Esophagus squamous epithelium (tissue), 5 donors: Measurements from ENCODE around the gene RAB30. TPM values are rescaled to one million over a fixed set of nuclear protein-coding genes. Genes with fewer than 3 reads are reported as not detected.

Source experiments
- DNase-seq: peaks from one replicate; lab custom pipeline; 2025; lab: John Stamatoyannopoulos, UW
- H3K27ac ChIP-seq, 4 donors: fragments of 200-600 bp; sonication (generic); one replicate each; pipeline ENCODE4 v1.5.1; 2016 to 2019; ENCODE audit warnings: mild to moderate bottlenecking in 1 of 4
- H3K27me3 ChIP-seq, 4 donors: fragments of 200-600 bp; sonication (generic); 1 replicate in 3 of 4; 2 replicates in 1 of 4; pipeline versions ENCODE4 v1.5.1 to v1.6.0; 2017 to 2021; ENCODE audit warnings: antibody characterized with exemption in 1 of 4
- H3K36me3 ChIP-seq, 3 donors: fragments of 200-600 bp; sonication (generic); one replicate each; pipeline ENCODE4 v1.5.1; 2016 to 2019
- H3K4me1 ChIP-seq, 3 donors: fragments of 200-600 bp; sonication (generic); one replicate each; pipeline ENCODE4 v1.5.1; 2017 to 2019
- H3K4me3 ChIP-seq, 4 donors: fragments of 200-600 bp; sonication (generic); 1 replicate in 3 of 4; 2 replicates in 1 of 4; pipeline ENCODE4 v1.5.1; 2016 to 2019; ENCODE audit warnings: mild to moderate bottlenecking in 2 of 4, moderate library complexity in 1 of 4
- H3K9me3 ChIP-seq, 3 donors: fragments of 200-600 bp; sonication (generic); one replicate each; pipeline ENCODE4 v1.5.1; 2016 to 2019
- POLR2A ChIP-seq, 4 donors: fragments of 450-650 bp; IDR thresholded peaks; one replicate each; pipeline ENCODE4 v1.6.1; 2017; ENCODE audit warnings: antibody characterized with exemption in 4 of 4, mild to moderate bottlenecking in 4 of 4, moderate library complexity in 3 of 4
- WGBS, 2 donors: methylation state at CpG; one replicate each; pipeline ENCODE4 v1.1.5; 2018; 5-methylcytosine and 5-hydroxymethylcytosine counted together
- intact Hi-C: fragments of 100-400 bp; cut with DNase I; formaldehyde crosslinking; loops from one replicate; pipeline ENCODE4 v1.15.0; 2022
- total RNA-seq, 4 donors: library from RNA; depleted of rRNA; stranded (reverse); fragments of >200 nt; gene quantifications; one replicate each; pipeline ENCODE4 v1.1.0, GENCODE V29; 2016
- TF ChIP-seq, protein P1 (sequence below), 6 experiments: fragments of 450-650 bp in 4 of 6; fragments of 200-600 bp in 2 of 6; sonication (generic) in 2 of 6; IDR thresholded peaks; one replicate each; pipeline ENCODE4 v1.5.1; 2016 to 2019; ENCODE audit warnings: antibody characterized with exemption in 6 of 6, mild to moderate bottlenecking in 4 of 6, moderate library complexity in 4 of 6
- donor health status: DM: yes; HTN: yes; CAD: no.

RAB30 gene
- total RNA-seq, 4 donors from 2014 or later: 2.2 to 8.7 (median 6.0) TPM

DNA sequence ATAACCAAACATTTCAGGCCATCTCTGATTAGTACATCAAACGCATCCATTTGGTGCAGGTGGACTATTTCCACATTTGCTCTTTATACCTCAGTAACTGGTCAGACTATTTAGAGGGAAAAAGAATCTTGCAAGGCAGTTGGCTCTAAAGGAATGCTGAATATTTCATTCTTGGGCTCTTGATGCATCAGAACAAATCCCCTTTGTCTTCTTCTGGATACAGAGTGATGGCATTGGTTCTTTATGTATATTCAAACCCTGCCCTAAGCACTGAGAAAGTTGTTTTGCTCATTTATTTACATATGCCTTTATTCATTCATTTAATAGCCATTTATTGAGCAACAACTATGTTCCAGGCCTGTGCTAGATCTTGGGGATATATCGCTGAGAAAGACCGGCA, 31.1 kb upstream of the RAB30 start:
- 89 to 94% methylated on average over 3 of the region's 3 CpGs for WGBS, 2 donors
- Histone ChIP-seq H3K9me3 (no peaks in the 10 kb centered on the region), H3K27ac (no peak overlapping the region), H3K4me1 (no peaks in the 10 kb centered on the region), H3K4me3 (no peak overlapping the region), H3K36me3 (no peaks in the 10 kb centered on the region), H3K27me3 (peaks cover 0 to 7% (median 0%) of the 10 kb centered on the region in 4 donors)
- intact Hi-C loops: no loop called here
- no peak for DNase-seq
- TF ChIP-seq POLR2A (IDR thresholded peaks at IDR 0.05): no peak
- TF ChIP-seq, protein P1, sequence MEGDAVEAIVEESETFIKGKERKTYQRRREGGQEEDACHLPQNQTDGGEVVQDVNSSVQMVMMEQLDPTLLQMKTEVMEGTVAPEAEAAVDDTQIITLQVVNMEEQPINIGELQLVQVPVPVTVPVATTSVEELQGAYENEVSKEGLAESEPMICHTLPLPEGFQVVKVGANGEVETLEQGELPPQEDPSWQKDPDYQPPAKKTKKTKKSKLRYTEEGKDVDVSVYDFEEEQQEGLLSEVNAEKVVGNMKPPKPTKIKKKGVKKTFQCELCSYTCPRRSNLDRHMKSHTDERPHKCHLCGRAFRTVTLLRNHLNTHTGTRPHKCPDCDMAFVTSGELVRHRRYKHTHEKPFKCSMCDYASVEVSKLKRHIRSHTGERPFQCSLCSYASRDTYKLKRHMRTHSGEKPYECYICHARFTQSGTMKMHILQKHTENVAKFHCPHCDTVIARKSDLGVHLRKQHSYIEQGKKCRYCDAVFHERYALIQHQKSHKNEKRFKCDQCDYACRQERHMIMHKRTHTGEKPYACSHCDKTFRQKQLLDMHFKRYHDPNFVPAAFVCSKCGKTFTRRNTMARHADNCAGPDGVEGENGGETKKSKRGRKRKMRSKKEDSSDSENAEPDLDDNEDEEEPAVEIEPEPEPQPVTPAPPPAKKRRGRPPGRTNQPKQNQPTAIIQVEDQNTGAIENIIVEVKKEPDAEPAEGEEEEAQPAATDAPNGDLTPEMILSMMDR (IDR thresholded peaks at IDR 0.05): no peak

DNA sequence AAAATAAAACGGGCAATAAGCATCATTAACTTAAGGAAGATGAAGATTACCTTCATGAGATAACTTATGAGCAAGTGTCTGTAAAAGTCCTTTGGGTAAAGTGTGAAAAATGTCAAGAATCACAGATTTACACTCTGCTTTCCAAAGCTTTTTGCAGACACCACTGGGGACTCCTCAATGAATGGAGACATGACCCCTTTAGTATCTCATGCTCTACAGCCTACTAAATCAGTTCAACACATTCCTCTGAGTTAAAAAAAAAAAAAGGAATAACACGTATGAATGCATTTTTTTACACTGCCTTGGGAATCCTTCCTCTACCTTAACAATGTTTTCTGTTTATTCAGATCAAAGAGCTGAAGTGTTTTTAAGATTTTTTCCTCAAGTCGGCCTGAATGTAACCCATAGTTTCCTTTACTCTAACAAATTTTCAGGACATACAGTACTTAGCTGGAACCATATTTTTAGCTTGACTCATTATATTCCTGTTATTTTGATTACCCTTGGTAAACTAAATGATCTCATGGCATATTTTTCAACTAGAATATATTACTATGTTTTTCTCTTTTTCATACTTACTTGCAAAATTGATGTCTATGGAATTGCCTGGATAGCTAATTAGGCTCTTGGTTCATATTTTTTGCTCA, 25.9 kb upstream of the RAB30 start:
- intact Hi-C loops: no loop called here
- TF ChIP-seq POLR2A (IDR thresholded peaks at IDR 0.05): no peak
- TF ChIP-seq, protein P1 (IDR thresholded peaks at IDR 0.05): no peak
- WGBS, 2 donors: 50 to 58% methylated on average over 3 of the region's 3 CpGs

DNA sequence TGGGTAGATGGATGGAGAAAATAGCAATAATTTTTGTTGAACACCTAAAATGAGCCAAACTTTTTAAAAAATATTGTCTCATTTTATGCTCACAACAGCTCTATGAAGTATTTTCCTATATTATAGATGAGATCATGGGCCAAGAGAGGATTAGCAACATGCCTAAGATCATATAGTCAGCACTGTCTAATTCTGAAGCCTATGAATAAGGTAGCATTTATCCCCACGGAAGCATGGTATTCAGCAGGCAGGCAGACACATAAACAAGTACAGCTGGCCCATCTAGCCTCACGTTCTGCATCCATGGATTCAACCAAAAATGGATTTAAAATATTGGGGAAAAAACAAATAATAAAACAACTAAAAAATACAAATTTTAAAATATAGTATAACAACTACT, 21.9 kb upstream of the RAB30 start:
- no peak overlapping the region for H3K27ac ChIP-seq
- DNase-seq: no peak
- H3K36me3 ChIP-seq: no peaks in the 10 kb centered on the region
- intact Hi-C loops: no loop called here
- 32 to 45% methylated on average over 2 of the region's 2 CpGs for WGBS, 2 donors
- no peaks in the 10 kb centered on the region for H3K9me3 ChIP-seq
- TF ChIP-seq, protein P1 (IDR thresholded peaks at IDR 0.05): no peak
- TF ChIP-seq POLR2A (IDR thresholded peaks at IDR 0.05): no peak
- H3K4me3 ChIP-seq: no peak overlapping the region
- H3K27me3 ChIP-seq: no peaks in the 10 kb centered on the region
- peaks cover 0 to 26% (median 8%) of the 10 kb centered on the region in 3 donors for H3K4me1 ChIP-seq

More for the DNA sequence above, 25.9 kb upstream of the RAB30 start:
- no peaks in the 10 kb centered on the region for H3K9me3 ChIP-seq
- H3K27me3 ChIP-seq: peaks cover 0 to 7% (median 0%) of the 10 kb centered on the region in 4 donors
- no peak for DNase-seq
- H3K27ac ChIP-seq: no peak overlapping the region
- H3K36me3 ChIP-seq: no peaks in the 10 kb centered on the region
- H3K4me1 ChIP-seq: peaks cover 0 to 13% (median 5%) of the 10 kb centered on the region in 3 donors
- H3K4me3 ChIP-seq: no peak overlapping the region

DNA sequence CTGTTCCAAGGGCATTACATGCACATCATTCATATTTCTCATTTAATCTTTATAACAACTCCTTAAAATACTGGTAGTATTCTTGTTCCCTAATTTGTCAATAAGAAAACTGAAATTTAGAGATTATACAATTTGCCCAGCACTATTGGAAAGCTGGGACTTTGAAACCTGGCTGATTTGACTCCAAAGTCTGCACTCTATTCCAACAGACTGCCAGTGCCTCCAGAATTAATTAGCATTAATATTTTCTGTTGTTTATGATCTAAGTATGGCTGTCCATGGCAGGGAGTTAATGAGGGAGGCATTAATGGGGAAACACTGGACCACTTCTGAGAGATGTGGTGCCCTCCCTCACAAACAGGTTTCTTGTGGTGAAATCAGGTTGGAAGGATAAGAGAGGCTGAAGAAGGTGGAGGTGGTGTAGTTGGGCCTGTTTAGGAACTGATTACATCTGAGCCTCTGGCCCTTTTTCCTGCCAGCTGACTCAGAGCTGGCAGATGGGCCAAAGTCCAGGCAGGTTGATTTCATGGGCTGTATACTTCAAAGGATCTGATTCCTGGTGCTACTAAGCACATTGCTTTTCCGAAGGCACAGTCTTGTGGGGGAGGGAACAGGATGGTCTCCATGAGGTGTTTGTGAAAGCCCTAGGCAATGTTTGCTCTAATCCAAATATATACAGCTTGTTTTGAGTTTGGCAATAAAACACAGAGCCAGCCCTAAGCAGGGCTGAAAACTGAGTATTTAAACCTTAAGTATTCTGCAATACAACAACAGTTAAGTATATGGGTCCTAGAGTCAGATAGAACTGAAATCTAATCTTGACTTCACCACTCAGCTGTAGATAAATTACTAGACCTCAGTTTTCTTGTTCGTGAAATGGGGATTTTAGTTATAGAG, 21.0 kb upstream of the RAB30 start:
- WGBS, 2 donors: 42 to 43% methylated on average over 2 of the region's 2 CpGs
- Histone ChIP-seq H3K4me3 (no peak overlapping the region), H3K4me1 (peaks cover 0 to 27% (median 8%) of the 10 kb centered on the region in 3 donors), H3K27me3 (no peaks in the 10 kb centered on the region), H3K27ac (peak overlapping the region in 2 of 4 donors; percentile 27 to 35), H3K9me3 (no peaks in the 10 kb centered on the region), H3K36me3 (no peaks in the 10 kb centered on the region)
- no peak for TF ChIP-seq POLR2A (IDR thresholded peaks at IDR 0.05)
- TF ChIP-seq, protein P1 (IDR thresholded peaks at IDR 0.05): no peak
- DNase-seq: no peak
- intact Hi-C loops: no loop called here

DNA sequence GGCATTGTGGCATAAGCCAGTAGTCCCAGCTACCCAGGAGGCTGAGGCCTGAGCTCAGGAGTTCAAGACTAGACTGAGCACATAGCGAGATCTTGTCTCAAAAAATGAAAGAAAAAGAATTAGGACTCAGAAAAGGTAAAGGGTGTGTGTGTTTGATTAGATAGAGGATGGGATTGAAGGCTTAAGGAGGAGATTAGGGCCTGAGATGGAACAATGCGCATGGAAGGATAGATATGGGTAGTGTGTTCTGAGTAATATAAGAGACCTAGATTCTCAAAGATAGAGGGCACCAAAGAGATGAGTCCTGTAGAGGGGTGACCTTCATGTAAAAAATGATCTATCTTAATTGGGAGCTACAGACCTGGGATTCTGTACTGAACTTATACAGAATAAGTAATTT, 17.3 kb upstream of the RAB30 start:
- H3K36me3 ChIP-seq: no peaks in the 10 kb centered on the region
- no peaks in the 10 kb centered on the region for H3K9me3 ChIP-seq
- no peak overlapping the region for H3K4me3 ChIP-seq
- WGBS, 2 donors: 67 to 89% methylated on average over 2 of the region's 2 CpGs
- peaks cover 0 to 40% (median 8%) of the 10 kb centered on the region in 3 donors for H3K4me1 ChIP-seq
- intact Hi-C loops: no loop called here
- no peak for DNase-seq
- H3K27me3 ChIP-seq: no peaks in the 10 kb centered on the region
- H3K27ac ChIP-seq: no peak overlapping the region
- TF ChIP-seq, protein P1 (IDR thresholded peaks at IDR 0.05): no peak
- TF ChIP-seq POLR2A (IDR thresholded peaks at IDR 0.05): no peak
